PFSK-1 (cell line): ENCODE measurements around the gene LSMEM2.

Source experiments
- SIN3A ChIP-seq: IDR thresholded peaks from 2 replicates; pipeline ENCODE4 v1.6.1; 2012; ENCODE audit warnings: mild to moderate bottlenecking, low read length, moderate library complexity, borderline replicate concordance; ENCODE audit not compliant: insufficient read depth
- TF ChIP-seq, protein P1 (sequence below), 2 experiments: IDR thresholded peaks; 2 replicates each; pipeline versions ENCODE4 v1.6.1 to v1.8.0; 2011 to 2012; ENCODE audit warnings: low read depth in 2 of 2, low read length in 2 of 2, control low read depth in 1 of 2, inconsistent platforms in 1 of 2, mild to moderate bottlenecking in 1 of 2, moderate library complexity in 1 of 2; ENCODE audit not compliant: insufficient read depth in 1 of 2

- TF ChIP-seq, protein P1, sequence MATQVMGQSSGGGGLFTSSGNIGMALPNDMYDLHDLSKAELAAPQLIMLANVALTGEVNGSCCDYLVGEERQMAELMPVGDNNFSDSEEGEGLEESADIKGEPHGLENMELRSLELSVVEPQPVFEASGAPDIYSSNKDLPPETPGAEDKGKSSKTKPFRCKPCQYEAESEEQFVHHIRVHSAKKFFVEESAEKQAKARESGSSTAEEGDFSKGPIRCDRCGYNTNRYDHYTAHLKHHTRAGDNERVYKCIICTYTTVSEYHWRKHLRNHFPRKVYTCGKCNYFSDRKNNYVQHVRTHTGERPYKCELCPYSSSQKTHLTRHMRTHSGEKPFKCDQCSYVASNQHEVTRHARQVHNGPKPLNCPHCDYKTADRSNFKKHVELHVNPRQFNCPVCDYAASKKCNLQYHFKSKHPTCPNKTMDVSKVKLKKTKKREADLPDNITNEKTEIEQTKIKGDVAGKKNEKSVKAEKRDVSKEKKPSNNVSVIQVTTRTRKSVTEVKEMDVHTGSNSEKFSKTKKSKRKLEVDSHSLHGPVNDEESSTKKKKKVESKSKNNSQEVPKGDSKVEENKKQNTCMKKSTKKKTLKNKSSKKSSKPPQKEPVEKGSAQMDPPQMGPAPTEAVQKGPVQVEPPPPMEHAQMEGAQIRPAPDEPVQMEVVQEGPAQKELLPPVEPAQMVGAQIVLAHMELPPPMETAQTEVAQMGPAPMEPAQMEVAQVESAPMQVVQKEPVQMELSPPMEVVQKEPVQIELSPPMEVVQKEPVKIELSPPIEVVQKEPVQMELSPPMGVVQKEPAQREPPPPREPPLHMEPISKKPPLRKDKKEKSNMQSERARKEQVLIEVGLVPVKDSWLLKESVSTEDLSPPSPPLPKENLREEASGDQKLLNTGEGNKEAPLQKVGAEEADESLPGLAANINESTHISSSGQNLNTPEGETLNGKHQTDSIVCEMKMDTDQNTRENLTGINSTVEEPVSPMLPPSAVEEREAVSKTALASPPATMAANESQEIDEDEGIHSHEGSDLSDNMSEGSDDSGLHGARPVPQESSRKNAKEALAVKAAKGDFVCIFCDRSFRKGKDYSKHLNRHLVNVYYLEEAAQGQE (IDR thresholded peaks at IDR 0.05; ENCODE audit: insufficient read depth in 1 of 2, low read depth in 2 of 2, low read length in 2 of 2): no peak
- TF ChIP-seq SIN3A: no peak
These were observed 45.7 kb upstream of the LSMEM2 start for GRCh38 chr3:50233176-50233575.
